Measurements from ENCODE around the gene UNC13D.
"Not testable (repeated sequence)": the region's sequence is repeated elsewhere in the genome, so short reads cannot be mapped to it uniquely, and the experiment has no call there.

UNC13D gene

GRCh38 chr17:75843577-75844529 is at the start of gene UNC13D:
UNC13D (minus strand) TSS chr17:75844404; CDS start chr17:75844337, 67 bp downstream.
- peak; percentile 52 for DNase-seq

- no peak for DNase-seq
These were observed 49.3 kb upstream of the UNC13D start for GRCh38 chr17:75893305-75894048.

- DNase-seq: no peak
These were observed 48.5 kb upstream of the UNC13D start for GRCh38 chr17:75892556-75893224.

GRCh38 chr17:75891605-75892555 is 47.7 kb upstream of the UNC13D start:
- DNase-seq: peak; percentile 56

- DNase-seq: peak; percentile 86
These were observed 46.9 kb upstream of the UNC13D start for GRCh38 chr17:75891022-75891604.

- DNase-seq: no peak
These were observed 45.2 kb upstream of the UNC13D start for GRCh38 chr17:75889454-75889853.

- peak; percentile 56 for DNase-seq
These were observed 44.3 kb upstream of the UNC13D start for GRCh38 chr17:75888484-75888883.

GRCh38 chr17:75885860-75886259 is 41.7 kb upstream of the UNC13D start:
- DNase-seq: not testable (repeated sequence)

- DNase-seq: no peak
These were observed 41.2 kb upstream of the UNC13D start for GRCh38 chr17:75885431-75885830.

- no peak for DNase-seq
These were observed 37.7 kb upstream of the UNC13D start for GRCh38 chr17:75881678-75882454.

GRCh38 chr17:75880266-75880665 is 36.1 kb upstream of the UNC13D start:
- no peak for DNase-seq

- peak; percentile 46 for DNase-seq
These were observed 34.2 kb upstream of the UNC13D start, which contains the start of gene TRIM47 for GRCh38 chr17:75878174-75878998. TRIM47 (minus strand) TSS chr17:75878581; CDS start chr17:75878548, 33 bp downstream.

- peak; percentile 80 for DNase-seq
These were observed 33.6 kb upstream of the UNC13D start for GRCh38 chr17:75877752-75878173.

GRCh38 chr17:75876938-75877751 is 32.9 kb upstream of the UNC13D start:
- peak; percentile 40 for DNase-seq

GRCh38 chr17:75876190-75876937 is 32.2 kb upstream of the UNC13D start:
- no peak for DNase-seq

GRCh38 chr17:75875940-75876189 is 31.7 kb upstream of the UNC13D start:
- DNase-seq: no peak

- no peak for DNase-seq
These were observed 31.2 kb upstream of the UNC13D start for GRCh38 chr17:75875182-75875939.

Measured in NCI-H82 (cell line).